OCI-LY1 (cell line): ENCODE data around the gene RAB42.

Experiments used
- H2AFZ ChIP-seq: fragments of 200-600 bp; sonication (generic), shearing (Covaris generic); 2 replicates; pipeline ENCODE4 v1.6.0; 2014; ENCODE audit warnings: antibody characterized with exemption, mild to moderate bottlenecking, low read length
- H3F3A ChIP-seq: fragments of 200-600 bp; sonication (generic), shearing (Covaris generic); 2 replicates; pipeline ENCODE4 v1.6.0; 2014; ENCODE audit warnings: mild to moderate bottlenecking, antibody characterized with exemption, low read length, moderate library complexity; ENCODE audit not compliant: insufficient read depth
- H3K27ac ChIP-seq: fragments of 200-600 bp; sonication (generic); 2 replicates; pipeline ENCODE4 v1.5.1; 2014; ENCODE audit warnings: low read length, mixed run types, mild to moderate bottlenecking, low read depth; ENCODE audit not compliant: poor library complexity, severe bottlenecking
- H3K27me3 ChIP-seq: fragments of 200-600 bp; sonication (generic); 2 replicates; pipeline ENCODE4 v1.6.0; 2014; ENCODE audit warnings: antibody characterized with exemption, mild to moderate bottlenecking, low read length, moderate library complexity; ENCODE audit not compliant: insufficient read depth
- H3K36me3 ChIP-seq: fragments of 200-600 bp; sonication (generic); 2 replicates; pipeline ENCODE4 v1.6.1; 2014; ENCODE audit warnings: mild to moderate bottlenecking, antibody characterized with exemption, low read length, moderate library complexity, mixed read lengths; ENCODE audit not compliant: insufficient read depth
- H3K4me1 ChIP-seq: fragments of 200-600 bp; sonication (generic); 2 replicates; pipeline ENCODE4 v1.5.1; 2014; ENCODE audit warnings: mild to moderate bottlenecking, low read length, moderate library complexity; ENCODE audit not compliant: insufficient read depth, severe bottlenecking
- H3K4me2 ChIP-seq: fragments of 200-600 bp; sonication (generic), shearing (Covaris generic); 2 replicates; pipeline ENCODE4 v1.6.1; 2014; ENCODE audit warnings: low read length
- H3K4me3 ChIP-seq: fragments of 200-600 bp; sonication (generic); 2 replicates; pipeline ENCODE4 v1.5.1; 2014; ENCODE audit warnings: low read length, low read depth, mild to moderate bottlenecking, mixed read lengths; ENCODE audit not compliant: poor library complexity, severe bottlenecking
- H3K79me2 ChIP-seq: fragments of 200-600 bp; shearing (Covaris generic); 2 replicates; pipeline ENCODE4 v1.6.1; 2016; ENCODE audit warnings: mixed run types, low read length, mixed read lengths; ENCODE audit not compliant: insufficient read depth
- H3K9ac ChIP-seq: fragments of 200-600 bp; sonication (generic), shearing (Covaris generic); 2 replicates; pipeline ENCODE4 v1.6.1; 2014; ENCODE audit warnings: mild to moderate bottlenecking, low read length, mixed read lengths
- H3K9me2 ChIP-seq: fragments of 200-600 bp; sonication (generic), shearing (Covaris generic); 2 replicates; pipeline ENCODE4 v1.6.1; 2014; ENCODE audit warnings: low read depth, mild to moderate bottlenecking, low read length, mixed read lengths
- H3K9me3 ChIP-seq: fragments of 200-600 bp; shearing (Covaris generic); 2 replicates; pipeline ENCODE4 v1.6.1; 2014; ENCODE audit warnings: low read length, mixed read lengths
- H4K20me1 ChIP-seq: fragments of 200-600 bp; sonication (generic), shearing (Covaris generic); 2 replicates; pipeline ENCODE4 v1.6.0; 2016; ENCODE audit warnings: mild to moderate bottlenecking, low read length; ENCODE audit not compliant: insufficient read depth
- CTCF ChIP-seq: fragments of 200-600 bp; sonication (generic), shearing (Covaris generic); IDR thresholded peaks from 2 replicates; pipeline ENCODE4 v1.5.1; 2017; ENCODE audit warnings: mild to moderate bottlenecking, antibody characterized with exemption, low read length, moderate library complexity, mixed read lengths
- EZH2 ChIP-seq: fragments of 200-600 bp; sonication (generic), shearing (Covaris generic); IDR thresholded peaks from 2 replicates; pipeline ENCODE4 v1.8.0; 2017; ENCODE audit warnings: borderline replicate concordance, mixed run types, mild to moderate bottlenecking, antibody characterized with exemption, low read length, moderate library complexity, mixed read lengths

The RAB42 gene

DNA sequence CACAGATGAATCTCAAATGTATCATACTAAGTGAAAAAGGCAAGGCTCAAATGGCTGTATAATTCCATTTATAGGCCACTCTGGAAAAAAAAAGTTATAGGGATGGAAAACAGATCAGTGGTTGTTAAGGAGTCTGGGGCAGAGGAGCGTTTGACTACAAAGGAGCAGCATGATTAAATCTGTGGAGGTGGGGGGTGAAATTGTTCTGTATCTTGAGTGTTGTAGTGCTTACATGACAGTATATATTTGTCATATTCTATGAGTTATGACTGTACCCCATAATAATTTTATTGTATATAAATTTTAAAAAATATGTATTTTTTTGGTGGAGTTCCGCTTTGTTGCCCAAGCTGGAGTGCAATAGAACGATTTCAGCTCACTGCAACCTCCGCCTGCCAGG is 40.5 kb downstream of the RAB42 start:
- H2AFZ ChIP-seq = no peak overlapping the region
- H3K27me3 ChIP-seq = no peaks in the 10 kb centered on the region
- H3K27ac ChIP-seq = no peak overlapping the region
- no peak overlapping the region for H3K4me2 ChIP-seq
- H3F3A ChIP-seq = no peaks in the 10 kb centered on the region; the same call in 1 of the 2 replicates
- no peak overlapping the region for H3K9ac ChIP-seq
- TF ChIP-seq CTCF (no peak), EZH2 (no peak)
- no peaks in the 10 kb centered on the region for H3K79me2 ChIP-seq
- H3K4me3 ChIP-seq = no peak overlapping the region
- H3K9me3 ChIP-seq = 0 out of 2 replicates have a peak, but pooled peaks cover 3% of the 10 kb centered on the region
- no peaks in the 10 kb centered on the region for H3K4me1 ChIP-seq
- peaks cover 6% of the 10 kb centered on the region for H3K36me3 ChIP-seq
- no peaks in the 10 kb centered on the region for H4K20me1 ChIP-seq
- no peaks in the 10 kb centered on the region for H3K9me2 ChIP-seq

DNA sequence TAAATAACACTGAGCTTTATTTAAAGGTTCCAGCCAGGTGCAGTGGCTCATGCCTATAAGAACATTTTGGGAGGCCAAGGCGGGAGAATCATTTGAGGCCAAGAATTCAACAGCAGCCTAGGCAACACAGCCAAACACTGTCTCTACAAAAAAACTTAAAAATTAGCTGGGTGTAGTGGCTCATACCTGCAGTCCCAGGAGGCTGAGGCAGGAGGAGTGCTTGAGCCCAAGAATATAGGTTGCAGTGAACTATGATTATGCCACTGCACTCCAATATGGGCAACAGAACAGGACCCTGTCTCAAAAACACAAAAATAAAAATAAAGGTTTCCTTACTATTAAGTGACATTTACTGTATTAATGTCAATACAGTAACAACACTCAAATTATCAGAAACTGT is 48.7 kb downstream of the RAB42 start:
- Histone ChIP-seq H3K9me2 (no peaks in the 10 kb centered on the region), H3K4me1 (peaks cover 34% of the 10 kb centered on the region), H2AFZ (no peak overlapping the region), H4K20me1 (no peaks in the 10 kb centered on the region), H3K4me3 (peak overlapping the region; percentile 86), H3K4me2 (peak overlapping the region; percentile 82), H3K9me3 (no peaks in the 10 kb centered on the region), H3F3A (no peaks in the 10 kb centered on the region), H3K27me3 (no peaks in the 10 kb centered on the region), H3K79me2 (peaks cover 15% of the 10 kb centered on the region), H3K9ac (no peak overlapping the region), H3K27ac (no peak overlapping the region), H3K36me3 (no peaks in the 10 kb centered on the region)
- TF ChIP-seq EZH2 = no peak
- peak; percentile 53 for TF ChIP-seq CTCF

DNA sequence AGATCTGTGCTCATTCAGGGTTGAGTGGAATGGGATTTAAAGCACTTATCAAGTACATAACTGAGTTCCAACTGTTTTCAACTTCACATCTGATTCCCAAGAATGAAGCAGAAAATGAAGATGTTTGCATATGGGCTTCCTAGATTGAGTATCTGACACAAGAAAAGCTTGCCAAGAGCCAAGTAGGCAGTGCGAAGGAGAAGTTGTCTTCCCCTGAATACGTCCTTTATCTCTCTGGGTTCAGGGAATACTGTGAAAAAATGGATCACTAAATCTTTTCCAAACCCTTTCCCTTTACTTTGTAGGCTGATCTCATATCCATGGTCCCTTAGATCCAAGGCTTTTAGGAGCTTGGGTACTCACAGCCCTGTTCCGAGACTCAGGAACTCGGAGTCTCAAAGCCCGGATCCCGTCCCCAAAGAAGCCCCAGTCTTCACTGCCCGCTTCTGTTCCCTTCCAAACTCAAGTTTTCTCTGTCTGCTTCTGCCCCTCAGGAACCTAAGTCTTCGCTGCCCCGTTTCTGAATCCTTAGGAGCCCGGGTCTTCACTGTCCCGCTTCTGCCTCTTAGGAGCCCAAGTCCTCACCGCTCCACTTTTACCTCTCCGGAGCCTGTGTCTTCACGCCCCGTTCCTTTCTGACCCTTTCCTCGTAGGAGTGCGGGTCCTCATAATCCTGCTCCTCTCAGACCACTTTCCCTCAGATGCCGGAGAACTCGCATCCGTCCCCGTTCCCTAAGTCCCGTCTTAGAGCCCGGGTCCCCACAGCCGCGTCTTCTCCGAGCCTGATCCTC is 50.2 kb downstream of the RAB42 start:
- peak overlapping the region; percentile 86 for H3K4me3 ChIP-seq
- peak overlapping the region; percentile 97 for H3K9ac ChIP-seq
- H3K36me3 ChIP-seq = no peaks in the 10 kb centered on the region
- H2AFZ ChIP-seq = no peak overlapping the region
- peaks cover 38% of the 10 kb centered on the region for H3K4me1 ChIP-seq
- peaks cover 15% of the 10 kb centered on the region for H3K79me2 ChIP-seq
- H3K9me3 ChIP-seq = no peaks in the 10 kb centered on the region
- H3K9me2 ChIP-seq = no peaks in the 10 kb centered on the region
- H3F3A ChIP-seq = no peaks in the 10 kb centered on the region
- H3K27me3 ChIP-seq = no peaks in the 10 kb centered on the region
- TF ChIP-seq CTCF (no peak), EZH2 (no peak)
- H3K4me2 ChIP-seq = peak overlapping the region; percentile 82
- no peaks in the 10 kb centered on the region for H4K20me1 ChIP-seq
- H3K27ac ChIP-seq = peak overlapping the region; percentile 51
